Measurements from ENCODE around the gene MACROD2.

MACROD2 gene

DNA sequence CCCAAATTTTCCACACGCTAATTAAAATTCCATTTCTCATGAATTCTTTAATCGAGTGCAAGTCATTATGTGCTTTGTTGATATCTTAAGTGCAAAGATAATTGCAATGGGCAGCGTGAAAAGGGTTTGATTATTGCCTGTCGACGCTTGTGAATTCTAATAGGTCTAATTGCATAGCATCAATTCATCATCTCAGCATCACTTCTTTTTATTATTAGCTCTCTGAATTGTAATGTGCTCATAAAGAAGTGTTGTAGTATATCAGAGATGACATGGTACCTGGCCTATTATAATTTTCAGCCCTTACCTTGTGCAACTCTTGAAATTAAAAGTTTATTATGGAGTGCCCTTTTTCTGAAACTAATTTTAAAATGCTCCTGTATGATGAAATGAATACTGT is 1208.9 kb downstream of the MACROD2 start:
- Histone ChIP-seq H3K9me3 (ENCODE audit: control insufficient read depth, insufficient read depth, low read depth, low read length) (no peaks in the 10 kb centered on the region), H3K27ac (ENCODE audit: extremely low read depth, low read depth, low read length) (no peak overlapping the region), H3K36me3 (ENCODE audit: control insufficient read depth in 2 of 2, insufficient read depth in 1 of 2, low read length in 2 of 2) (no peaks in the 10 kb centered on the region), H3K4me1 (ENCODE audit: control insufficient read depth, insufficient read depth, low read length) (no peaks in the 10 kb centered on the region), H3K4me3 (ENCODE audit: low read depth, low read length) (no peak overlapping the region)
- TF ChIP-seq, protein P1, sequence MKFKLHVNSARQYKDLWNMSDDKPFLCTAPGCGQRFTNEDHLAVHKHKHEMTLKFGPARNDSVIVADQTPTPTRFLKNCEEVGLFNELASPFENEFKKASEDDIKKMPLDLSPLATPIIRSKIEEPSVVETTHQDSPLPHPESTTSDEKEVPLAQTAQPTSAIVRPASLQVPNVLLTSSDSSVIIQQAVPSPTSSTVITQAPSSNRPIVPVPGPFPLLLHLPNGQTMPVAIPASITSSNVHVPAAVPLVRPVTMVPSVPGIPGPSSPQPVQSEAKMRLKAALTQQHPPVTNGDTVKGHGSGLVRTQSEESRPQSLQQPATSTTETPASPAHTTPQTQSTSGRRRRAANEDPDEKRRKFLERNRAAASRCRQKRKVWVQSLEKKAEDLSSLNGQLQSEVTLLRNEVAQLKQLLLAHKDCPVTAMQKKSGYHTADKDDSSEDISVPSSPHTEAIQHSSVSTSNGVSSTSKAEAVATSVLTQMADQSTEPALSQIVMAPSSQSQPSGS (tag by site-specific recombination; IDR thresholded peaks at IDR 0.05; ENCODE audit: low read depth), result no peak
- TF ChIP-seq, protein P2, sequence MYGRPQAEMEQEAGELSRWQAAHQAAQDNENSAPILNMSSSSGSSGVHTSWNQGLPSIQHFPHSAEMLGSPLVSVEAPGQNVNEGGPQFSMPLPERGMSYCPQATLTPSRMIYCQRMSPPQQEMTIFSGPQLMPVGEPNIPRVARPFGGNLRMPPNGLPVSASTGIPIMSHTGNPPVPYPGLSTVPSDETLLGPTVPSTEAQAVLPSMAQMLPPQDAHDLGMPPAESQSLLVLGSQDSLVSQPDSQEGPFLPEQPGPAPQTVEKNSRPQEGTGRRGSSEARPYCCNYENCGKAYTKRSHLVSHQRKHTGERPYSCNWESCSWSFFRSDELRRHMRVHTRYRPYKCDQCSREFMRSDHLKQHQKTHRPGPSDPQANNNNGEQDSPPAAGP (tag by site-specific recombination; IDR thresholded peaks at IDR 0.05), result no peak
- TF ChIP-seq ZNF133 (tag by site-specific recombination; IDR thresholded peaks at IDR 0.05), result no peak
- TF ChIP-seq ZNF426 (tag by site-specific recombination; IDR thresholded peaks at IDR 0.05), result no peak
- no peak for TF ChIP-seq EGR2 (tag by site-specific recombination; IDR thresholded peaks at IDR 0.05; ENCODE audit: low read depth)
- no peak for TF ChIP-seq ZNF394 (tag by site-specific recombination; IDR thresholded peaks at IDR 0.05; ENCODE audit: borderline replicate concordance)
- TF ChIP-seq ZNF530 (tag by site-specific recombination; IDR thresholded peaks at IDR 0.05; ENCODE audit: low read depth), result no peak
- TF ChIP-seq ZNF776 (tag by site-specific recombination; IDR thresholded peaks at IDR 0.05; ENCODE audit: borderline replicate concordance), result no peak
- no peak for TF ChIP-seq TRIM28 (IDR thresholded peaks at IDR 0.05; ENCODE audit: borderline replicate concordance, low read length)
- TF ChIP-seq ZNF596 (tag by site-specific recombination; IDR thresholded peaks at IDR 0.05), result no peak
- TF ChIP-seq KLF8 (tag by site-specific recombination; IDR thresholded peaks at IDR 0.05), result no peak
- no peak for TF ChIP-seq ZFP41 (tag by site-specific recombination; IDR thresholded peaks at IDR 0.05; ENCODE audit: borderline replicate concordance)
- no peak for TF ChIP-seq ZFHX2 (tag by site-specific recombination; conservative IDR thresholded peaks at IDR 0.05)
- TF ChIP-seq ZBTB8A (tag by site-specific recombination; IDR thresholded peaks at IDR 0.05), result no peak
- no peak for TF ChIP-seq SP7 (tag by site-specific recombination; IDR thresholded peaks at IDR 0.05)
- no peak for TF ChIP-seq ZNF501 (tag by site-specific recombination; IDR thresholded peaks at IDR 0.05)
- ChIA-PET POLR2A (no interaction called here), CTCF (no interaction called here)

DNA sequence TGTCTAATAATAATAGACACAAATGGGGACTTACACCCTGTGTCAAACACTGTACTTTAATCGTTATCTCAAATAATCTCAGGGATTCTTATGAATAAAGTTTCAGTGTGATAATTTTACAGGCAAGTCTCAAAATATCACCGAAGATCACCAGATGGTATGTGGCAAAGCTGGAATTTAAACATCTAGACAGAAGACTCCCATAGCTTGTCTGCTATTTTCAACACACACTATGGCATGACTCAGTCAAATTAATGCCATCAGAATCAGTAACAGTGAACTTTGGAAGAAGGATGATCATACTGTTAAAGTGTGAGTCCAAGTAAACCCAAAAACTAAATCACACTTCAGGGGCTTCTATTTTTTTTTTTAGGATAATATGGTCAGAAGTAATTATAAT is 1209.7 kb downstream of the MACROD2 start:
- no peaks in the 10 kb centered on the region for H3K9me3 ChIP-seq (ENCODE audit: control insufficient read depth, insufficient read depth, low read depth, low read length)
- ChIA-PET CTCF (interaction anchor here (0.7 kb wide), 1 partner anchor 905 kb away, joined by 3 read pairs; no protein-coding TSS in a partner anchor), POLR2A (no interaction called here)
- no peaks in the 10 kb centered on the region for H3K4me1 ChIP-seq (ENCODE audit: control insufficient read depth, insufficient read depth, low read length)
- TF ChIP-seq ZNF544 (tag by site-specific recombination; IDR thresholded peaks at IDR 0.05), result no peak
- no peak for TF ChIP-seq ZBTB48 (tag by site-specific recombination; IDR thresholded peaks at IDR 0.05)
- TF ChIP-seq SCRT1 (tag by site-specific recombination; IDR thresholded peaks at IDR 0.05; ENCODE audit: borderline replicate concordance), result no peak
- no peak for TF ChIP-seq ZNF658 (tag by site-specific recombination; IDR thresholded peaks at IDR 0.05)
- H3K36me3 ChIP-seq (ENCODE audit: control insufficient read depth in 2 of 2, insufficient read depth in 1 of 2, low read length in 2 of 2), result no peaks in the 10 kb centered on the region
- no peak overlapping the region for H3K27ac ChIP-seq (ENCODE audit: extremely low read depth, low read depth, low read length)
- no peak overlapping the region for H3K4me3 ChIP-seq (ENCODE audit: low read depth, low read length)

DNA sequence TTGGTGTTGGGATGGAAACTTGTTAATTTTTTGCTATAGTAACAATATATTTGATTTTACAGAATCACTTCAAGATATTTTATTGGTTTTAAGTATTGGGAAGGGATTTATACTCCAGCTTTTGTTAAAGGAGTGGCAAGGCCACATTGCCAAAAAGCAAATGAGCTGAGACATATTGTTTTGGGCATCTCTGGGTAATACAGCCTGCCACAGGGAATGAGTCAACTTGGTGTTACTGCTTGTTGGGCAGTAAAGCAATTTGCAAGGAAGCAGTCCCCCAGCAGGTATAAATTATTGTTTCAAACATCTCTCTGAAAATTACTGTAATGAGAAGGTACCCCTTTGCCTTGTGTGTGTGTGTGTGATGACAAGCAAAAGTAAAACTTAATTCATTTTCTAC is 1210.4 kb downstream of the MACROD2 start:
- no peaks in the 10 kb centered on the region for H3K4me1 ChIP-seq (ENCODE audit: control insufficient read depth, insufficient read depth, low read length)
- no peaks in the 10 kb centered on the region for H3K36me3 ChIP-seq (ENCODE audit: control insufficient read depth in 2 of 2, insufficient read depth in 1 of 2, low read length in 2 of 2)
- H3K9me3 ChIP-seq (ENCODE audit: control insufficient read depth, insufficient read depth, low read depth, low read length), result no peaks in the 10 kb centered on the region
- CTCF ChIA-PET, result interaction anchor here (0.6 kb wide), 1 partner anchor 424 kb away, joined by 3 read pairs; no protein-coding TSS in a partner anchor
- no peak overlapping the region for H3K4me3 ChIP-seq (ENCODE audit: low read depth, low read length)
- POLR2A ChIA-PET, result no interaction called here
- no peak overlapping the region for H3K27ac ChIP-seq (ENCODE audit: extremely low read depth, low read depth, low read length)
- TF ChIP-seq ZSCAN30 (tag by site-specific recombination; IDR thresholded peaks at IDR 0.05) (no peak), ZBTB20 (tag by site-specific recombination; IDR thresholded peaks at IDR 0.05) (no peak), ZNF404 (tag by site-specific recombination; IDR thresholded peaks at IDR 0.05) (no peak), ZNF214 (tag by site-specific recombination; IDR thresholded peaks at IDR 0.05; ENCODE audit: borderline replicate concordance) (no peak), RBAK (tag by site-specific recombination; IDR thresholded peaks at IDR 0.05) (no peak), ZNF426 (tag by site-specific recombination; IDR thresholded peaks at IDR 0.05) (no peak), ZNF354C (tag by site-specific recombination; IDR thresholded peaks at IDR 0.05; ENCODE audit: borderline replicate concordance, low read depth) (no peak), ZNF544 (tag by site-specific recombination; IDR thresholded peaks at IDR 0.05) (no peak), YY1 (tag by site-specific recombination; IDR thresholded peaks at IDR 0.05) (no peak), ZNF423 (tag by site-specific recombination; IDR thresholded peaks at IDR 0.05) (no peak), ZNF837 (tag by site-specific recombination; IDR thresholded peaks at IDR 0.05) (no peak), SP7 (tag by site-specific recombination; IDR thresholded peaks at IDR 0.05) (no peak), ZNF48 (tag by site-specific recombination; IDR thresholded peaks at IDR 0.05) (no peak), EGR2 (tag by site-specific recombination; IDR thresholded peaks at IDR 0.05; ENCODE audit: low read depth) (no peak)
- TF ChIP-seq, protein P3, sequence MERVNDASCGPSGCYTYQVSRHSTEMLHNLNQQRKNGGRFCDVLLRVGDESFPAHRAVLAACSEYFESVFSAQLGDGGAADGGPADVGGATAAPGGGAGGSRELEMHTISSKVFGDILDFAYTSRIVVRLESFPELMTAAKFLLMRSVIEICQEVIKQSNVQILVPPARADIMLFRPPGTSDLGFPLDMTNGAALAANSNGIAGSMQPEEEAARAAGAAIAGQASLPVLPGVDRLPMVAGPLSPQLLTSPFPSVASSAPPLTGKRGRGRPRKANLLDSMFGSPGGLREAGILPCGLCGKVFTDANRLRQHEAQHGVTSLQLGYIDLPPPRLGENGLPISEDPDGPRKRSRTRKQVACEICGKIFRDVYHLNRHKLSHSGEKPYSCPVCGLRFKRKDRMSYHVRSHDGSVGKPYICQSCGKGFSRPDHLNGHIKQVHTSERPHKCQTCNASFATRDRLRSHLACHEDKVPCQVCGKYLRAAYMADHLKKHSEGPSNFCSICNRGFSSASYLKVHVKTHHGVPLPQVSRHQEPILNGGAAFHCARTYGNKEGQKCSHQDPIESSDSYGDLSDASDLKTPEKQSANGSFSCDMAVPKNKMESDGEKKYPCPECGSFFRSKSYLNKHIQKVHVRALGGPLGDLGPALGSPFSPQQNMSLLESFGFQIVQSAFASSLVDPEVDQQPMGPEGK (tag by site-specific recombination; IDR thresholded peaks at IDR 0.05), result no peak
